ENCODE data around the gene PKDREJ. TPM values are rescaled to one million over a fixed set of nuclear protein-coding genes. Genes with fewer than 3 reads are reported as not detected.

The PKDREJ gene
- total RNA-seq, 1 experiment from 2014 or later = 0.04 TPM

DNA sequence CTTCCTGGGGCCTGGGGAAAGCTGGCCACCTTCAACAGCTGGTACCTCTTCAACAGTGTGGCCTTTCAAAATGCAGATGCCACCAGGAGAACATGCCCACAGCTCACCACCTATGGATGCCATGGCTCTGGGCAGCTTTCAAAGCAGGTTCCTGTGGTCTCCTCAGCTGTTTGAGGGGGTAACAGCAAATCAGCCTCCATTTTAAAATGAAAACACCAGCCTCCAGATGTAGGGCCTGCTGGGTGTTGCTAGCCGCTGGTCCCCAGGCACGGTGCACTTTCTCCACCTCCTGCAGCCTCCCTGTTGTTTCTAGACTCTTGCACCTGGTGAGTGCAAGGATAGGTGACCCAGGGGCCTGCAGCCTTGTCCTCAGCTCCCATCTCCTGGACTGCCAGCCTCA is 23.1 kb downstream of the PKDREJ start:
- Mint-ChIP-seq H3K36me3 (ENCODE audit: insufficient read depth in 1 of 3, low read depth in 3 of 3) (peaks cover 5 to 12% (median 9%) of the 10 kb centered on the region in 3 experiments; a peak in 5 of 7 replicates), H3K9me3 (peaks cover 0 to 2% of the 10 kb centered on the region in 2 experiments; a peak in 2 of 5 replicates), H3K4me3 (no peak overlapping the region), H3K4me1 (no peaks in the 10 kb centered on the region), H3K27ac (no peak overlapping the region), H3K27me3 (ENCODE audit: low read depth) (peaks cover 4% of the 10 kb centered on the region)
- no peak overlapping the region for H2AK5ac ChIP-seq (ENCODE audit: insufficient read length, low read length)
- no peak overlapping the region for H3K4ac ChIP-seq (ENCODE audit: low read depth, low read length)
- no peaks in the 10 kb centered on the region for H3K4me1 ChIP-seq (ENCODE audit: insufficient read depth, low read length)
- H3K27me3 ChIP-seq (ENCODE audit: insufficient read depth, low read length) = no peaks in the 10 kb centered on the region
- H4K20me1 ChIP-seq (ENCODE audit: control insufficient read depth, insufficient read depth, insufficient read length) = no peaks in the 10 kb centered on the region
- no peaks in the 10 kb centered on the region for H3K79me2 ChIP-seq (ENCODE audit: insufficient read depth, low read length)
- no peak overlapping the region for H2BK120ac ChIP-seq (ENCODE audit: low read depth, low read length, poor library complexity, severe bottlenecking)
- no peak overlapping the region for H2BK5ac ChIP-seq (ENCODE audit: insufficient read length, low read length)
- no peak for TF ChIP-seq CTCF (conservative IDR thresholded peaks at IDR 0.05)
- H3K9ac ChIP-seq (ENCODE audit: extremely low read depth, insufficient read length, low read length) = no peak overlapping the region
- no peak overlapping the region for H2BK15ac ChIP-seq (ENCODE audit: low read depth, low read length)
- no peak overlapping the region for H4K5ac ChIP-seq (ENCODE audit: insufficient read length, low read depth, low read length)
- no peak overlapping the region for H3K14ac ChIP-seq (ENCODE audit: insufficient read depth, low read length)
- no peak overlapping the region for H3K56ac ChIP-seq (ENCODE audit: insufficient read length, low read depth, low read length)
- H2BK12ac ChIP-seq (ENCODE audit: insufficient read length, low read depth, low read length) = no peak overlapping the region
- no peak for DNase-seq
- no peak overlapping the region for H3K4me2 ChIP-seq (ENCODE audit: insufficient read depth, insufficient read length, low read length)
- no peak overlapping the region for H3K18ac ChIP-seq (ENCODE audit: insufficient read length, low read depth, low read length)
- no peak overlapping the region for H4K91ac ChIP-seq (ENCODE audit: insufficient read length, low read depth, low read length)
- no peak overlapping the region for H3T11ph ChIP-seq (ENCODE audit: low read length)
- H4K8ac ChIP-seq (replicated peaks; ENCODE audit: insufficient read length, low read depth, low read length) = no peak overlapping the region
- WGBS (ENCODE audit: extremely low coverage, insufficient read length, low lambda C conversion rate) = no CpG with 5 or more reads among the region's 2 CpGs
- no peaks in the 10 kb centered on the region for H3K79me1 ChIP-seq (ENCODE audit: insufficient read depth, low read depth, low read length, poor library complexity, severe bottlenecking)
- H3K23me2 ChIP-seq (ENCODE audit: insufficient read length, low read depth, low read length, poor library complexity, severe bottlenecking) = no peaks in the 10 kb centered on the region
- H3K27ac ChIP-seq (ENCODE audit: insufficient read length, low read depth, low read length) = no peak overlapping the region
- H3K23ac ChIP-seq (ENCODE audit: insufficient read length, low read depth, low read length) = no peak overlapping the region
- no peak overlapping the region for H2AFZ ChIP-seq (ENCODE audit: low read length)
- no peaks in the 10 kb centered on the region for H3K9me3 ChIP-seq (ENCODE audit: control insufficient read depth, low read depth, low read length)
- H2BK20ac ChIP-seq (ENCODE audit: low read depth, low read length, poor library complexity, severe bottlenecking) = no peak overlapping the region

Measured in H9 (cell line).